GM18517 (cell line): ENCODE measurements around the gene WDR48.

Source experiments
- ATAC-seq: cut with Tn5 transposase; IDR thresholded peaks from one replicate; pipeline ENCODE4 v1.9.1; 2021; ENCODE audit warnings: mild to moderate bottlenecking, moderate library complexity; ENCODE audit not compliant: unreplicated experiment

WDR48 gene

GRCh38 chr3:39101022-39101689, 49.3 kb downstream of the WDR48 start:
- no peak for ATAC-seq

DNA sequence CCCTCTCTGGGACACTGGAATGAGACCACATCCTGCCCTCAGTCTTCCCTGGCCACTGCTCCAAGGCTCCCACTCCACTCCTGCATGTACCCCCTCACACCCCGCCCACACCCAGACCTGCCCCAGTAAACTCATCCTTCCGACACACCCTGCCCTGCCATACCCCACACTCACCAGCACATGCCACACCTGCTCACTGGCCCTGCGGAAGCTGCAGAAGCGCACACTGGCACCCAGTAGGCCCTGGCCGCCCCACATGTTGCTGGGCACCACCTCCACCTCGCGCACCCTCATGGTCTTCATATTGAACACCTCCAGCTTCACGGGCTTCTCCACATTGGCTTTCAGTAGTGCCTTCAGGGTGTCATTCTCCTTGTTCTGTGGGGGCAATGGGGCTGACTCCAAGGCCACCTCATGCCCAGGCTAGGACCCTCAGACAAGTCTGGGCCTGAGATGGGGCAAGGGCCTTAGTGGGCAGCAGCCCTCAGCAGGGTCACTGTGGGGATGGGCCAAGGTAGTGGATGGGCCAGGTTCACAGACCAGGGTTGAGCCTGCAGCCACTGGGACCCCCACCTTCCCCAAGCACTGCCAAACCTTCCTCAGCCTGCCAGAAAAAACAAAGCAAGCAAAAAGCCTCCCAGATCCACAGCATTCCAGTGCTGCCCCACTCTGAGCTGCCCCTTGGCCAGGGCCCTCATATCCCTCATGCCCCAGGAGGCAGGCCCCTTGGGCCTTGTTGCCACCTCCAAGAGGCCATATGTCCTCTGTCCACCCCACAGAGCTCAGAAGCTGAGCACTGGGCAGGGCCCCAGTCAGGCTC, 50.9 kb downstream of the WDR48 start:
- no peak for ATAC-seq

- no peak for ATAC-seq
Measured at GRCh38 chr3:39103324-39103693, 51.5 kb downstream of the WDR48 start.

- no peak for ATAC-seq
Measured at GRCh38 chr3:39103791-39104552, 52.2 kb downstream of the WDR48 start.

- ATAC-seq: no peak
Measured at GRCh38 chr3:39104961-39105686, 53.3 kb downstream of the WDR48 start.

- ATAC-seq: no peak
Measured at GRCh38 chr3:39105687-39106063, 53.9 kb downstream of the WDR48 start.

DNA sequence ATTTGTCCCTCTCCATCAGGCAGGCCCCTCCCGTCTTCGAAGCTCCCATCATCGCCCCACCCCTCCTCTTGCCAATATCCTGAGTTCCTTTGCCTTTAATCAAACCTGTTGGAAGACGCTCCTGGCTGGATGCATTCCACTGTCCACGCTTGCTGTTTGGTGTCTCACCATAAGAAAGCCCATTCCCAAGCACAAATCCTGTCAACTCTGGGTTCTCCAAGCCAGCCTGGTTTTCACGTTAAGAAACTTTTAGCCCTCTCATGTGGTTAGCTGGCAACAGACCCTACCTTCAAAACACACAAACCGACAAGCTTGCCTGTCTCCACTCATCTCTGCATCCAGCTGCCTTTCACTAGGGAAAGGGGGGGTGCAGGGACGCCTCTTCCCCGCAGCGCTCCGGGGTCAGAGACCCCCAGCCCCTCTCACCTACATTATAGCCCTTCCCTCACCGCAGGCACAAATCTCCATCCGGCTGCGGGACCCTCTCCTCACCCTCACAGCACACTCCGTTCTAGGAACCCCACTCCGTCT, 54.5 kb downstream of the WDR48 start:
- no peak for ATAC-seq

DNA sequence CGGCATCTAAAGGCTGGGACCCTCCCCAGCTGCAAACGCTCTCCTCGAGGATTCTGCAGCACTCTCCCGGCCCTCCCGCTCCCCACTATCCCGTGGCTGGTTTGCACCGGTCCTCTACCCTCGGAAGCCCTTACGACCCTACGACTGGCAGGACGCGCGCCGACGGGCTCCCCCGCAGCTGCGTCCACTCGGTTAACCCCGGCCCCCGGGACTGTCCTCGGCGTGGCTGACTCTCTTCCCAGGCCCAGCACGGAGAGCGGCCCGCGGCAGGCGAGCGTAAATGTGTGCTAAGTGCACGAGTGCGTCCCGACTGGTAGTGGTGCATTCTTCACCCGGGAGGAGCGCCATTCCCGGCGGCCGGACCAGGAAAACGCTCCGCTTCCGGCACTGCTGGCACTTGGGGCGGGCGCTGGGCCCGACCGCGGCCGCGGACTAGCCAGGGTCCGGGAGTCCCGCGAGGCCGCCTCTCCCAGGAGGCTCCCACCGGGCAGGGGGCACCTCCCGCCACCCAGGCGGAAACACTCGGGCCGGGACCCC, 55.1 kb downstream of the WDR48 start:
- no peak for ATAC-seq

DNA sequence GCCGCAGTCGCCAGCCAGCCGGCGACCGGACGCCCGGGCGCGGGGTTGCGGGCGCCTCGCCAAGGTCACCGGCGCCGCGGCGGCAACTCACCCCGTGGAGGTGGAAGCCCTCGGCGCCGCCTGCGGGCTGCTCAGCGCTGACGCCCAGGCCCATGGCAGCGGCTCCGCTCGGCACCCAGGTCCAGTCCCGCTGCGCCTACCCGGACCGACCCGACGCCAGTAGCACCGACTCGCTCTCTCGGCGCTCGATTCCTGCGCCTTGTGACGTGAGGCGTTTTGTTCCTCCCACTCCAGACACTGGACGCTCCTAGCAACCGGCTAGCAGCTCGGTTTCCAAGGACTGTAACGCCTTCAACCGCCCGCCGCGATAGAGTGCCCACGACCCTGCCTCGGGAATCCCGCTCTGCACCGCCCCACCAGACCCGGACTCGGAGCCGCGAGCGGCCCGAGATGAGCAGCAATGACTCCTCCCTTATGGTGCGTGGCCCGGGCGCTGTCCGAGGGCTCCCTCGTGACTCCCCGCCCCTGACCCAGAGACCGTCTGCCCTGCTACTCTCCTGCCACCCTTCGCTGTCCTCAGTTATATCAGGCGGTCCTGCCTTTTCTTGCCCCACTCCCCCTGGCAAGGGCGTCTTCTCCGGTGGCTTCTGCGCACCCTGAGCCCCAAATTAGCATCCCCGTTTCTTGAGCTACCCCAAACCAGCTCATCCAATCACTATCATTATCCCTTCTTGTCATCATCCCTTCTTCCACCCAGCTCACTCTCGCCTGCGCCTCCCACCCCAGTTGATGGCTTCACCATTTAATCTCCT, 55.8 kb downstream of the WDR48 start, which contains the start of the genes GORASP1 and TTC21A:
Gene GORASP1, minus strand, starts transcription at position 240 of the 812 bp plus-strand sequence. Its CDS starts 86 bp downstream, at position 154.
Gene TTC21A, plus strand, starts transcription at position 293 of the 812 bp plus-strand sequence. Its CDS starts 158 bp downstream, at position 451.
- peak; percentile 56 for ATAC-seq

GRCh38 chr3:39108200-39108710, 56.4 kb downstream of the WDR48 start:
- peak; percentile 87 for ATAC-seq

GRCh38 chr3:39109086-39109485, 57.3 kb downstream of the WDR48 start:
- no peak for ATAC-seq

- ATAC-seq: no peak
Measured at GRCh38 chr3:39110041-39110639, 58.3 kb downstream of the WDR48 start.

DNA sequence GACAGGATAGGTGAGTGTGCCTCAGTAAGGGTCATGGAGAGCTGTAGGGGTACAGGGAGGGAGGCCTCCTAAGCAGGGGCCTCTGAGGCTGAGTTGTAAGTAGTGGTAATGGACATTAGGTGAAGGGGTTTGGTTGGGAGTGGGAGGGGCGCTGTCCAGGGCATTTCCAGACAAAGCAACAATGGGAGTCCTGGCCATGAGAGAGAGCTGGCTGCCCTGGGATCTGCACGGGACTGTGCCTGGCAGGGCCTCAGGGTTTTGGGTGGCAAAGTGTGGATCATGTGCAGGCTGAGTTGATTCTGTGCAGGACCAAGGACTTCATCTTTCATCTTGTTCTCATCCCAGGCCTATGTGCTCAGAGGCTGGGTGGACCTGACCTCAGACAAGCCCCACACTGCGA, 60.3 kb downstream of the WDR48 start:
- no peak for ATAC-seq

DNA sequence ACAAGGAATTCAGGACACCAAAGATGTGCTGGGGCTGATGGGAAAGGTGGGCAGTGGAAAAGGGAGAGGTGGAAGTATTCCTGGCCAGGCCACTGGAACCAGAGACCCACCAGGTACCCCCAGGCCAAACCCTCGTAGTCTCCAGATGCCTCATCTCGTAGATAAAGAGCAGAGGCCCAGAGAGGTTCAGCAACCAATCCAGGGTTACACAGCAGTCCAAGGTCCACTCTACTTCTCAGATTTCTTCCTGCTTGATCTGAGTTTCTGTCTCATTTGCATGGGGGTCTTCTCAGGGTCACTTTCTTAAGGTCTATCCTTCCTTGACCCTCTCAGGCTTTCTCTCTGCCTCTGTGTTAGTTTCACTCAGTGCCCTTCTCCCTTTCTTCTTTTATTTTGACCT, 60.7 kb downstream of the WDR48 start:
- no peak for ATAC-seq

GRCh38 chr3:39113291-39113690, 61.5 kb downstream of the WDR48 start:
- ATAC-seq: no peak

GRCh38 chr3:39114456-39114855, 62.6 kb downstream of the WDR48 start:
- ATAC-seq: no peak

DNA sequence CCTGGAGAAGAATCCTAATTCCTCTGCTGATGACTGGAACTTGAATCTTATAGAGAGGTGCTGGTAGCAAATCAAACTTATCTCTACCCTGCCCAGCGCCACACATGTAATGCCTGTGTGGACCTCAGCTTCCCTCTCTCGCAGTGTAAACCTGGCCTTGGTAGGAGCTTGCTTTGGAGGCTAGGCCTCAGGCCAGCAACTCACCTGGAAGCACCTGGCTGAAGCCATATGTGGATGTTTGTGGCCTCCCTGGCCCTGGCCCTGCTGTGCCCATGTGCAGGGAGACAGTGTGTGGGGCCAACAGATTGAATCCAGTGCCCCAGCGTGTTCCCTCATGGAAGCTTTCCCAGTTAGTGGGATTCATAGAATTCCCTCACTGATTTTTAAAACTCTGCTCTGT, 64.1 kb downstream of the WDR48 start:
- ATAC-seq: no peak

- no peak for ATAC-seq
Measured at GRCh38 chr3:39118079-39118478, 66.3 kb downstream of the WDR48 start.
